Raji (cell line): Measurements from ENCODE around the gene CLCN7.
A peak's percentile ranks its signal among the peaks of the same experiment; 100 is the strongest.

Experiments used
- POLR2A ChIP-seq: IDR thresholded peaks from 2 replicates; pipeline ENCODE4 v1.6.1; 2011; ENCODE audit warnings: low read depth, low read length, control low read depth; ENCODE audit not compliant: insufficient read depth

The CLCN7 gene

DNA sequence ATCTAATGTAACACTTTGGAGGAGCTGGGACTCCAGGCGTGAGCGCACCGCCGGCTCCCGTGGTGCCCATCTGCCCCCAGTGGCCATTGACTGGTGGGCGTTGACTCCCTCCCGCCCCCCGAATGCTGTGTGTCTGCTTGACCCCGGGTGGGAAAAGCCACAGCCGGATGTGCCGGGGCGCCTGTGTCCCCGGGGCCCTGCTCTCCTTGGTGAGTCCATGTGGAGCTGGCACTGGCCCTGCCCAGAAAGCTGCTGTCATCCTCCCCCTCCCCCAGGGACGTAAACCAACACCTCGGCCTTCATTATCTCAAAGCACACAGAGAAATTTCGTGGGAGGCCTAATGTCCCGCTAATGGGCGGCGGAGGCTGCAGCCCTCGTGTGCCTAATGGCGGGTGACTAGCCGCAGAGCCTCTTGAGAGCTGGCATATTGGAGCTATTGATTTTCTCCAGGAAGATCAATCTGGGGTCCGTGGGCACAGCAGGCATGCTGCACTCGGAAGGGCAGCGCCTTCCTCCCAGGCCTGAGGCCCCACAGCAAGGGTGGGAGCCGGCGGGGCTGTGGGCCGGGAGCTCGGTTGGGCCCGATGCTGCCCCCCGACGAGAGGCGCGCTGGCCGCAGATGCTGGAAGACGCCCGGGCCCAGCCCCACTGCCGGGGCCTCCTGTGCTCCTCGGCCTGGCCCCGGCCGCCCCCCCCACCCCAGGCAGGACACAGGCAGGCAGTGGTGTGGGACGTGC is 47.9 kb downstream of the CLCN7 start:
- no peak for TF ChIP-seq POLR2A

DNA sequence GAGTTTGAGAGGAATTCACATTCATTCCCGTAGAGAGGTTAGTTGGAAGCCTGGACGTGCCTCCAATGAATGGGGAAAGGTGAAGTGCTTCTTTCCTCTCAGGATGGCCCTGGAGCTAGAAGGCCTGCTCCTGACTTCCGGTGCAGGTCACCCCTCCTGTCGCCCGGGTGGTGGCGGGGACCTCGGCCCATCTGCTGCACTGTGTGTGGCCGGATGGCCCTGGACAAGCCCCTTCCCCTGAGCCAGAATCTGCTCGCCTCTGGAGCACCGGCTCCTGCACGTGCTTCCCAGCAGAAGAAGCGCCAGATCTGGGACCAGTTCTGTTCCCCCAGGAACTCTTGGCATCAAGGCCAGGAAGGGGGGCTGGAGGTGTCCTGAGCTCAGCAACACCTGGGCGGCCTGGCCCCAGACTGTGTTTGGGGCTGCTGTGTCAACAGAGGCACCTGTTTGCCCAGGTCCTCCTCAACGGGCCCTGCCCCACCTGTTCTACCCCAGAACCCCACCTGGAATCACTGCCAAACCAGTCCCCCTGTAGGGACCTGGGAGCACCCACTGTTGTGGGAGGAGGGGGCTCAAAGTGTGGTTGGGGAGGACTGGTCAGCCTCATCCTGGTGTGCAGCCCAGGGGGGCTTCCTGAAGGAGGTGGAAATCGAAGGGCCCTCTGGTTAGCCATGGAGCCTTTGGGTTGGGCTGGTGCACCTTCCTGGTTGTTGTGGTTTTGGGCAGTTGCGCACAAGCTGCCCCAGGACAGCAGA is 49.0 kb downstream of the CLCN7 start:
- no peak for TF ChIP-seq POLR2A

DNA sequence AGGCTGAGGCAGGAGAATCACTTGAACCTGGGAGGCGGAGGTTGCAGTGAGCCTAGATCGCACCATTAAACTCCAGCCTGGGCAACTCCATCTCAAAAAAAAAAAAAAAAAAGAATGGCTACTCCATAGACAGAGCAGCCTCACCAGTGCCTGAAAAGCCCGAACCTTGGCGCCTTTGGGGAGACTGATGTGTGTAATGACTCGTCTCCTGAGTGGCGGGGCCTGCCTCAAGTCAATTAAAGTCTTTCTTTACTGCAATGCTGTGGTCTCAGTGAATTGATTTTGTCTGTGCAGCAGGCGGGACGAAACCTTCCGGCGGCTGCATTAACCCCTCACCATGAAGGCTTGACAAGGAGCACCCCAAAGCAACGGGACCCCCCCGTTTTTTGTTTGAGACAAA is 50.8 kb downstream of the CLCN7 start:
- no peak for TF ChIP-seq POLR2A

DNA sequence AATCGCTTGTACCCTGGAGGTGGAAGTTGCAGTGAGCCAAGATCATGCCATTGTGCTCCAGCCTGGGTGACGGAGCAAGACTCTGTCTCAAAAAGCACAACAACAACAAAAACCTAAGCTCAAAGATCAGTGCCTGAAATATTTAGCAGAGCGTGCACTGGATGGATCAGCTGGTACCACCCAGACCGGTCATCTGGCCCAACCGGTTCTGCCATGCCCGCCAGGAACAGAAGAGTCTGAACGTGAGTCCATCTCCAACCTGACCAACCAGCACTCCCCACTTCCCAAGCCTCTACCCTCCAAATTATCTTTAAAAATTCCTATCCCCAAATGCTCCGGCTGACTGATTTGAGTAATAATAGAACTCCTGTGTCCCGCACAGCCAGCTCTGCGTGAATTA is 52.8 kb downstream of the CLCN7 start:
- no peak for TF ChIP-seq POLR2A

DNA sequence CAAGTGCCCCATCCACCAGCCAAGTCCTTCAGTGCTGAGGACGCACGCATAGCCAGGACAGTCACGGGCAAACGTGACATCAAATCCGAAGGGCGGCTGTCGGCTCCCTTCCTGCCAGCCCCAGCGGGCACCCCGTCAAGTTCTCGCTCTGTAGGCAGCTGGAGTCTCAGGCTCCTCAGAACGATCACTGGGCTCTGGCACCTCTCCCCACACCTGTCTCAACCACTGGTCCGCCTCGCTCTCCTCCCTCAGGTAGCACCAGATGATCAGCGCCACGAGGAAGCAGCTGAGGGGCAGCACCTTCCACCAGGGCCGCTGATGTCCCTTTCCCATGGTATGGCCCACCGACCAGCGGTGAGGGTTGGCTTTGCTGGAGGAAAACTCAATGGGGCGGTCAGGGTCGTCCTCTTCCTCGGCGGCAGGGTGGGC is 54.7 kb downstream of the CLCN7 start:
- no peak for TF ChIP-seq POLR2A

DNA sequence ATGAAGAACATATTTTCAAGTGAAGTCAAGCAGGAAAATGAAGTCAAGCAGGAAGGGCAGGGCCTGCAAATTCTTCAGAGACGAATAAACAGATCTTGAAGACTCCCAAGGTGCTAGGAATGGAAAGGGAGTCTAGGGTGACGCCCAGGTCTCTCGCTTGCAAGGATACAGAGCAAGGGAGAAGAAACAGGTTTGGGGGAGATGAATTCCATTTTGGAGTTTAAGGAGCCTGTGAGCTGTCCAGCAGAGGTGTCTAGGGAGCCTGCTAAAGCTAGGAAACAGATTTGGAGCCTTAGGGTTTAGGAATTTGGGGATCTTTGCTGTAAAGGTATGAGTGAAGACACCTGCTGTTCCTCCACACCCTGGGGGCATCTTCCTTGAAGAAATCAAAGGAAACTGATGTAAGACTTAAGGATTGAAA is 58.3 kb downstream of the CLCN7 start:
- TF ChIP-seq POLR2A: no peak

DNA sequence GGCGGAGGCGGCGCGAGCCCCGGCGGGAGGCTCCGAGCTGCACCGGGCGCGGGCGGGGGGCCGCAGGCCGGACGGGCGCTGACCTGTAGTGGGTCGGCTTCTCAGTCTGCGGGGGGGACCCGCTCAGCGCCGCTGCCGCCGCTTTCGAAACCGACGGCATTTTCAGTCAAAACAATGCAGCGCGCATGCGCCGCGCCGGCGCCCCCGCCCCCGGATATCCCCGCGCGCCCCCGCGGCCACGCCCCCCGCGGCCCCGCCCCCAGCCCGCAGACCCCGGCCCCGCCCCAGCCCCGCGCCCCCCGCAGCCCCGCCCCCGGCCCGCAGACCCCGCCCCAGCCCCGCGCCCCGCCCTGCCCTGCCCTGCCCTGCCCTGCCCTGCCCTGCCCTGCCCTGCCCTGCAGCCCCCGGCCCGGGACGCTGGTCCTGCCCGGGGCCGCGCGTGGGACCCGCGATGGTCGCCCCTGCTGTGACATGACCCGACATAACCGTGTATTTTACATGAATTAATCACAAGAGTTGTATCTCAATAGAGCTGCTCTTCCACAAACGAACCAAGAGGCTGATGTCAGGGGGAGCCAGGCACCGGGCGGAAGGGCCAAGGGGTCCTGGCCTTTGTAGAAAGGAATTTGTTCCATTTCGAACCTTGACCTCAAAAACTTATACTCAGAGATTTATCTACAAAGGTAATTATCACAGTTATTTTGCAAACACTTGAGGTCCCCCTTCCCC is 60.1 kb downstream of the CLCN7 start, which contains the start of gene UNKL:
UNKL (minus strand) TSS at position 173 of the 729 bp plus-strand sequence; CDS start at position 160, 13 bp downstream.
- peak; percentile 50; the same call in 1 of the 2 replicates for TF ChIP-seq POLR2A

DNA sequence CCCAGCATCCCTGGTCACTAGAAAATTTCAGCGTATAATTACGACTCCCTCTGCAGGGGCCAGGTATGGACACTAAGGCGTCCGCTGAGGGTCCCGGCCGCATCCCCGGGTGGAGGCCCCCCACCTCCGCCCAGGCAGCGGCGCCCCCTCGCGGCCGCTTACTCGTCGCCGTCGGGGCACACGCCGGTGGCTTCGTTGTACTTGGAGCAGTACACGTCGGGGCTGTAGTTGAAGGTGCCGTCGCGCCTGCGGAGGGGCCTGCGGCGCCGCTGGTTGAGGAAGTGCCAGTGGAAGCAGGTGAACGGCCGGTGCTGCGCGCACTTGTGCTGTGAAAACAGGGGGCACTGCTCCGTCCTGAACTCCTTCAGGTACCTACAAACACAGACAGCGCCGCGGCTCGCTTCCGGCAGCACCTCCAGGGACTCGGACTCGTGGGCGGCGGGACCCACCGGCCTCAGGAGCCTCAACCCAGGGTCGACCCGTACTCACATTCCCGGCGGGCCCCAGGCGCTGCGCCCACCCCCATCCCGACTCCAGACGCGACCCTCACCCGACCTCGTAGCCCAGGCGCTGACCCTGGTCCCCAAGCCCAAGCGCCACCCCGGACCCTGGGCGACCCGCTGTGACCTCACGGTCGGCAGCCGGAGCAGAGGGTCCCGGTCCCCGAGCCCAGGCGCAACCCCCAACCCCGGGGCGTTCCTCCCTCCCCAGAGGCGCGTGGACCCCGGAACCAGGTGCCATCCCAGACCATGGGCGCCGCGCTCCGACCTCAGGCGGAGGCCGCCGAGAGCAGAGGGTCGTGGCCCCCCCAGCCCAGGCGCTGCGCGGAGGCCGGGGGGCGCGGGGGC is 60.9 kb downstream of the CLCN7 start:
- no peak for TF ChIP-seq POLR2A

DNA sequence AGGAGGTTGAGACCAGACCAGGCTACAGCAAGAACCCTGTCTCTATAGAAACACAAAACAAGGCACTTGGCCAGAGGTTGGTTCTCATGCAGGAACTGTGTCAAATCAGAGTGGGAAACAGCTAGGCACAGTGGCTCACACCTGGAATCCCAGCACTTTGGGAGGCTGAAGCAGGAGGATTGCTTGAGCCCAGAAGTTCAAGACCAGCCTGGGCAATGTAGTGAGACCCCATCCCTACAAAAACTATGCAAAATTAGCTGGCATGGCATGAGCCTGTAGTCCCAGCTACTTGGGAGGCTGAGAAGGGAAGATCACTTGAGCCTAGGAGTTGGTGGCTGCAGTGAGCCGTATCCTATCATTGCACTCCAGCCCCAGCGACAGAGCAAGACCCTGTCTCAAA is 62.0 kb downstream of the CLCN7 start:
- no peak for TF ChIP-seq POLR2A

DNA sequence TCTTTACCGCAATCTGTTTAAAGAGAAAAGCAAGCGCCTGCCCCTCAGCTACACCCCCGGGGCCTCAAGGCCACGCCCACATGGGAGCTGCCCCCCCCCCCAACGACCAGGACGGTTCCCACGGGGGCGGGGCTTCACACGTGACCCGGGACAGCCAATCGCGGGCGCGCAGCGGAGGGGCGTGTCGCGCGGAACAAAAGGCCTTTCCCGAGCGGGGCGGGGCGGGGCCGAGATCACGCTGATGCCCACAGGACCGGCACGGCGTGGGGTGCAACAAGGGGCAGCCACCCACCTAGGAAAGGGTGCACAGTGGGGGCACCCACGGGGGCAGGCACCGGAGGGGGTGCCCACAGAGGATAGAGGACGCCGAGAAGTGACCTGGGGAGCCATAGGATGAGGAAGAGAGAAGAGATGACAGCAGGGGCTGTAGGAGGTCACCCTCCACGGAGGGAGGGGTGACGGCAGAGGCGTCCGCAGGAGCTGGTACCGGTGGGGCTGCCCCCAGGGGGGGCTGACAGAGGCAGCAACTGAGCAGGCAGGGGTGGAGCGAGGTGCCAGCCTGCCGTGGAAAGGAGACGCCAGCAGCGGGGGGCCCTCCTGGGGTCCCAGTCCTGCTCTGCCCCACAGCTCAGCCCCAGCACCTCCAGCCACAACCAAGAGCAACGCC is 66.5 kb downstream of the CLCN7 start:
- TF ChIP-seq POLR2A: peak; percentile 45; the same call in 1 of the 2 replicates

DNA sequence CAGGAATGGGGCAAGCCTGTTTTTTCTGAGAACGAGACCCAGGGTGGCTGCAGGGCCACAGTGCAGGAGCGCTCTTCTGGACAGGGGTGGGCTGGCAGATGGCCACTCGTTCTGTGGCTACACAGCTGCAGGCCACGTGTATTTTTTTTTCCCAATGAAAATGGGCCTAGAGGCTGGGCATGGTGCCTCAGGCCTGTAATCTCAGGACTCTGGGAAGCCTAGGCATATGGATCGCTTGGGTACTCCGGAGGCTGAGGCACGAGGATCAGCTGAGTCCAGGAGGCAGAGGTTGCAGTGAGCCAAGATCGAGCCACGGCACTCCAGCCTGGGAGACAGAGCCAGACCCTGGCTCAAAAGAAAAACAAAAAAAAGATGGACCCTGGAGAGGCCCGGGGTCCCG is 67.1 kb downstream of the CLCN7 start:
- TF ChIP-seq POLR2A: no peak

DNA sequence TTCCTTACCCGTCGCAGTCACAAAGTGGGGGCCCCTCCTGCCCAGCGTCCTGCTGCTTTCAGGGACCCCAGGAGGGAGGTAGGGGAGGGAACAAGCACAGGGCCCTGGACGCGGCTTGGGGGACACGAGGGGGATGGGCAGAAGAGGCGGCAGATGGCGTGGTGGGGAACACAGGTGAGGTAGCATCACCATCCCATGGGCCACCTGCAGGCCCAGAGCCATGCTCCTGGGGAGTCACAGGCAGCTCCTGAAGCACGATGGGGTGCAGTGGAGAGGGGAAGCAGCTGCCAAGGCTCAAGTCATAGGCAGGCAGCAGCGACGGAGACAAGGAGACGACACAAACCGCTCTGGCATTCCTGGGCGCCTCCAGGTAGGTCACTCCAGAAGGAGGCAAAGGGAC is 71.1 kb downstream of the CLCN7 start:
- TF ChIP-seq POLR2A: no peak

DNA sequence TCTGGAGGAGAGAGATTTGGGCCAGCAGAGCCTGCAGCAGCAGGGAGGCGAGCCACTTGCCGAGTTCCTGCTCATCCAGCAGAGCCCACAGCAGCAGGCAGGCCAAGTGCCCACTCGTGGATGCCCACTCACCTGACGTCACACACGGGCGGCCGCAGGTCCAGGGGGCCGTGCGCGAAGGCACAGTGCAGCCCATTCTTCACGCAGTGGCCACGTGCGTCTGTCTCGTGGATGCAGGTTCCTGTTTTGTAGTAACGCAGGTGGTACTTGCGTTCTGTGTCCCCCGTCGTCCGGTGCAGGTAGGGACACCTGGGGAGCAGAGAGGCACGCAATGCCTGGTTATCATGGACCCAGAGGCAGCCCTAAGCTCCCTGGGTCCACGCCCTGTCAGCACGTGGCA is 71.8 kb downstream of the CLCN7 start:
- no peak for TF ChIP-seq POLR2A

DNA sequence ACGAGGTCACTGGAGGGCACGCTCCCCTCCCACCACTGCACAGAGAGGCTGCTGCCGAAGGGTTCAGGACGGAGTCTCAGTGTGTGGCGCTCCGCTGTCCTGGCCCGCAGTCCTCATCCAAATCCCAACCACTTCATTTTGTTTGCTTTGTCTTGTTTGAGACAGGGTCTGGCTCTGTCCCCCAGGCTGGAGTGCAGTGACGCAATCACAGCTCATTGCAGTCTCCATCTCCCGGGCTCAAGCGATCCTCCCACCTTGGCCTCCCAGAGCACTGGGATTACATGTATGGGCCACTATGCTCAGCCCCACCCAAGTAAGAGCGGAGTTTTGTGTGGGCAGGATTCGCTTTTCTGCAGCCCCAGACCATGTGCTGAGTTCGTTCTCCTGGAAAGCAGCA is 73.1 kb downstream of the CLCN7 start:
- TF ChIP-seq POLR2A: no peak

DNA sequence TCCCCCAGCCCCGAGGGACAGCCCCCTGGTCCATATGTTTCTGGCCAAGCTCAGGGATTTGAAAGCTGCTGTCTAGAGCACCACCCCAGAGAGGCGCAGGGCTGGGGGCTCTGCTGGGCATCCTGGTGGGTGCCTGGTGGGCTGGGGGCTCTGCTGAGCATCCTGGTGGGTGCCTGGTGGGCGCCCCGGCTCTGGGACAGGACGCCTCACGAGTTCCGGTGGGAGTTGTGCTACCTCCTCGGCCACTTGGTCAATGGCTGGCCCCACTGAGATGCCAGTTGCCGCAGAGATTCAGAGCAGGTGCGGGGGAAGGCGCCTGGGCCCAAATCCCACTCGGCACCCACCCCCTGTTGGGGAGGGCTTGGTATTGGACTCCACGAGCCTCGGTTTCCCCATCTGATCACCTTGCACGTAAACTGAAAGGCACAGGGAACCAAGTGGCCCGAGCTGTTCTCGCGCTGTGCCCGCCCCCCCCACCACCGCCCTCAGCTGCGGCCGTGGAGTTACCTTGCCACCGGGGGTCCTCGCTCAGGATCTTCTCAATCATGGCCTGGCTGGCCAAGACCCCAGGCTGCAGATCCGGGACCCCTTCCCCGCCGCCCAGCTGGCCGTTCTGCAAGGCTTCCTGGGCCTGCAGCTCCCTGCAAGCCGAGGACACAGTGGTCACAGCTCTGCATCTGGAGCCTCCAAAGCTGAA is 73.6 kb downstream of the CLCN7 start:
- no peak for TF ChIP-seq POLR2A
